Umbilical cord (tissue), 2 donors: ENCODE results near the gene ZNF652. TPM values are rescaled to one million over a fixed set of nuclear protein-coding genes. Genes with fewer than 3 reads are reported as not detected.
"Not testable (repeated sequence)": the region's sequence is repeated elsewhere in the genome, so short reads cannot be mapped to it uniquely, and the experiment has no call there.

Experiments used
- DNase-seq: peaks from one replicate; pipeline ENCODE4 v3.0.0-alpha.2; 2015; ENCODE audit warnings: low spot score
- total RNA-seq: library from RNA; depleted of rRNA; stranded (reverse); fragments of >200 nt; gene quantifications from one replicate; pipeline ENCODE4 v1.2.3, GENCODE V29; 2014; ENCODE audit warnings: low replicate concordance; ENCODE audit not compliant: insufficient read depth

ZNF652 gene
- total RNA-seq: 16.6 TPM

DNA sequence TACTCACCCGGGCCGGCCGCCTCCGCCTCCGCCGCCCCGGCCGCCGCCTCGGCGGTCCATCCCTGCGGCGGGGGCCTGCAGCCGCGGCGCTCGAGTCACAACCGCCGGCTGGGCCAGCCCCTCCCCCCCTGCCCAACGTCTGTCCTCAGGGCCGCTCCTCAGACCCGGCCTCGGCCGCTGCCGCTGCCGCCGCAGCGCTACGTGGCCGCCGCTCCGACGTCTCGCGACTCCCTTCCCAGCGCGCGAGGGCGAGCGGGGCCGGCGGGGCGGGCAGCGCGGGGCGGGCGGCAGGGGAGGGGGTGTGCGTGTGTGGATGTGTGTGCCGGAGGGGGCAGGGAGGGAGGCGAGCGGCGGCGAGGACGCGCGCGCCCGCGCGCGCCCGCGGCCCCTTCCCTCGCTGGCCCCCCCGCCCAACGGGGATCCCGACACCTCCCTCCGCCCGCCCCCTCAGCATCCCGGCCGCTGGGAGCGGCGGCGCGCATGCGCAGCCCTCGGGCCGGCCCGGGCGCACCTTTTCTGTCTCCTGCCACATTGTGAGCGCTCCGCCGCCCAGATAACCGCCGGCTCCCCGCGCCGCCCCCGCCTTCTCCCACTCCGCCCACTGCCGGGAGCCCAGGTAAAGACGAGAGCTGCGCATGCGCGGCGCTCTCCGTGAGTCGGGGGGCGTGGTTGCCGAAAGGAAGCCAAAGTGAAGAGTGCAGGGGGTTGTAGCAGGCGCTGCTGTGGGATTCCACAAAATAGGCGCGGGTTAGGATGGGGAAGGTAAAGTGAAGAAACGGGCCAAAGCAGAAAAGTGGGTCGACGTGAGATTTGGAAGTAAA is at the start of gene ZNF652:
ZNF652 (minus strand) TSS at position 349 of the 821 bp plus-strand sequence. CDS start 44,525 bp downstream, outside the sequence.
- DNase-seq: peak; percentile 94

DNA sequence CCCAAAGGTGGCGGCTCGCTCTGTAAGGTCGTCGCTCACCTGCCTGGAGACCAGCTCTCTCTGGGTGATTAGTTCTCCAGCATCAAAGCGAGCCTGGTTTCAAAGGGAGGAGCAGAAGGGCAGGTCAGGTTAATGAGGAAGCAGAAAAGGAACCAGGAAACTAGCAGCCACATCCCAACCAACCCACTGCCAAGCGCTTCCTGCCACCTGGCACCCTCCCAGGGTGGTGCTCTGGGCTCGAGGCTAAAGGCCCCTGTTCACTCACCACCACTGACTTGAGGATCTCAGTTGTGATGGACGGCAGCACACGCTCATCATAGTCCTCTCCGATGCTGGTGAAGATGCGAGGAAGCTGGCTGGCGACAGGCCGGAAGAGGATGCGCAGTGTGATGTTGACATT is 47.0 kb upstream of the ZNF652 start:
- no peak for DNase-seq

DNA sequence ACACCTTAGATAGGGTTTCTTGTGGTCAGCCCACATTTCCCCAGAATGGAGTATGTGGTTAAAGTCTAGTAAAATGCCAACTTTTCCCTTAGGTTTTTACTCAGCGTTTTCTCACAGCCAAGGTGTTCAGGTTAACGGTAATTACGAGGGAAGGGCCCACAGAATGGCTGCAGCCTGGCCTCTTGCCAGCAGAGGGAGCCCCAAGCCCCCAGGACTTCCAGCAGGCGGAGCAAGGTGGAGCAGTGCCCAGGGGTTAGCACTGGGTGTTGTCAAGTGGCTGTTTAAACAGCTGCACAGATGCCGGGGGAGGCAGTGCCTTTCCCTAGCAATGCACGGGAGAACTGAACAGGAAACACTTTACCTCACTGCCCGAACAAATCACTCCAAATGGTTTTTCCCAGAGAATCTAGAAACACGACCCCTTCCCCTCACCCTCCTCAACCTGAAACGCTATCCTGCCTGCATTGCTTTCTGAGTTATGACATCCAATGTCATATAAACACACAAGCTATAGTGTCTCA is 46.0 kb upstream of the ZNF652 start:
- peak; percentile 72 for DNase-seq

DNA sequence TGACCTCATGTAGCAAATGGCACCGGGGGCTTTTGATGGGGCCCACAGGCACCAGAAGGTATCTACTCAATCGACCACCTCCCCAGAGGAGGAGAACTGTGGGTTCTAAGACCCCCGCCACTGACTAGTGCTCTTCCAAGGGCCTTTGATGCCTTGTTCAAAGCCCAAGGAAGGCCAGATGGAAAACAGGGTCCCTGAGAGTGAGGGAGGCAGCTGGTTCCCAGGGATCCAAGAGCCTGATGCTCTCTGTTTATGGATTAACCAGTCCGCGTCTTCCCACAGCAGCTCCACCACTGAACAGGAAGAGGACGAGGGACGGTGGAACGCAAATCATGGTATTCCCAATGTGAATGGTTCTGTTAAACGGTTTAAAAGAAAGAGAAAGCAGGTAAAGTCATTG is 45.0 kb upstream of the ZNF652 start:
- DNase-seq: no peak

DNA sequence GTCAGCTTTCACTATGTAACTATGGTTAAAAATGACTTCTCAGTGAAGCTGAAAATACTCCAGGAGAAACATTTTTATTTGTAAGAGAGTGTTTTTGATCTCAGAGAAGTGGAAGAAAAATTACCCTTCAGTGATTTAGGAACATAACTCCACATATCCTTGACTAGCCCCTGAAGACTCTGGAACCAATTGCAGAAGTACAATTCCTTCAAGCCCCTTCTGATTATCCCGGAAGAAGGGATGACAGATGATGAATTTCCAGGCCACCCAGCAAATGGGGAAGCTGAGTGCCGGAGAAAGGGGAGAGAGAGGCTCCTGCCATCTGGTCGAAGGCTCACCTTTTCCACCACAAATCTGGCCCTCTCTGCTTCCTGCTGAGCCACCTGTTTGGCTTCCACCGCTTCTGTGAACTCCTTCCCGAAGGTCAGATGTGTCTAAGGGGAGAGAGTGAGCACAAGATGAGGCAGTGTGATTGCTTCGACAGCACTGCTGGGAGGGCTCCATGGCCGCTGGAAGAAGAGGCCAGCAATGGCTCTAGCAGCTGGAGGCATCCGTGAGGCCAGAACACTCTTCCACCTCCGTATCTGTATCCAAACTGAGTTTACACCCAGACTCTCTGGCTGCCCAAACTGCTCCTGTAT is 44.5 kb upstream of the ZNF652 start:
- DNase-seq: no peak

DNA sequence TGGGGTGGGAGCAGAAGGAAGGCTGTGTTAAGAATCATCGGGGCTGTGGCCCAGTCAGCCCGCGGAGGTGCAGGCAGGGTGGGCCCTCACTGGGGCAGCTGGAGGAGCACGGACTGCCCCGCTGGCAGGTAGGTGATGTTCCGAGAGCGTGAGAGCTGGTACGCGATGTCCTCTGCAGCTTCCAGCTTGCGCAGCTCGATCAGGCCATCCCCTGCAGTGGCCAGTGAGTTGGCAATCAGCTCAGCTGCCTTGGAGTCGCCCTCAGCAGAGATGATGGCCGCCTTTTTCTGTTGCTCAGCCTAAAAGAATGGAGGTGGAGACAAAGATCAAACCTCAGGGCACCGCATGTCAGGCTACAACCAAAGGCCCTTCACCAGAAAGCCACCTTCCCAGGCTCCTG is 42.9 kb upstream of the ZNF652 start:
- no peak for DNase-seq

DNA sequence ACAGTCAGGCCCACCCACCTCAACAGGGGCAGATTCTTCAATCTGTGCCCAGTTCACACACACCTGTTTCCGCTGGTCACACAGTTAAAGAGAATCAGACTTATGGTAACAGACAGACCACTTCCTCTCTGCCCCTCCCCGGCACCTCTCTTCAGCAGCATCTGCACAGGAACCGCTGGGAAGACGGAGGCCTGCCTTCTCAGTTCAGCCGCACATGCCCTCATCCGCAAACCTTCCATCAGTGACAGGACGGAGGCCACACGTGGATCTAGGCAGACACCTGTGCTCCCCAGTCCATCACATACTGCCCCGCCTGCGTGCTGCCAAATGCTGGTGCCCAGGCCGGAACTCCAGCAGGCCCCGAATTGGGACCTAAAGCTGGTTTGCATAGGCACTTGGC is 42.3 kb upstream of the ZNF652 start:
- no peak for DNase-seq

DNA sequence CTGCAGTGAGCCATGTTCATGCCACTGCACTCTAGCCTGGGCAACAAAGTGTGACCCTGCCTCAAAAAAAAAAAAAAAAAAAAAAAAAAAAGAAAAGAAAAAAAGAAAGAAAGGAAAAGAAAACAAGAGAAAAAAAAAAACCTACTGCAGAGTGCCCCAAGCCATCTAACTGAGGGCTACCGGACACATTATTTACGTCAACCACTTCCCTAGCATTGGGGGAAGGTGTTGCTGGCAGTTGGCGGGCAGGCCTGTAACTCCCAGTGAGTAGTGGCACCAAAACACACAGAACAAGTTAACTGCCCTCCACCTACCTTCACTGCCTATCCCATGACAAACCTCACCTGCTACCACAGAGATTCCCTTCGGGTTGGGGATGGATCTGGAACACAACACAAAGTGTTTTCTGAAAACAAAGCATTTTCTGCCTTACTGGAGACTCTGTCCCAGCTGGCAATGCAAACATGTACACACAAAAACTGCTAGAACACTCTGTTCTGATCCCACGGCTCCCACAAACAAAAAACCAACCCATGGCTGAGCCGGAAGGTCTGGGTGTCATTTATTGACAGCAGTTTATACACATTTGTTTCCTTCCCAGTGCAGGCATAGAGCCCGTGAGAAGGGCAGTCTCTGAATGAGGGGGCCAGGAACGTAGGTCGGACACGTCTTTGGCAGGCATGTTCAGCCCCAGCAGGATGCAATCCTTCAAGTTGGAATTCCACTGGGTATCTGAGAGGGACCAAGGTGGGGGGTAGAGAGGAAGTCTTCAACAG is 41.7 kb upstream of the ZNF652 start:
- DNase-seq: no peak

DNA sequence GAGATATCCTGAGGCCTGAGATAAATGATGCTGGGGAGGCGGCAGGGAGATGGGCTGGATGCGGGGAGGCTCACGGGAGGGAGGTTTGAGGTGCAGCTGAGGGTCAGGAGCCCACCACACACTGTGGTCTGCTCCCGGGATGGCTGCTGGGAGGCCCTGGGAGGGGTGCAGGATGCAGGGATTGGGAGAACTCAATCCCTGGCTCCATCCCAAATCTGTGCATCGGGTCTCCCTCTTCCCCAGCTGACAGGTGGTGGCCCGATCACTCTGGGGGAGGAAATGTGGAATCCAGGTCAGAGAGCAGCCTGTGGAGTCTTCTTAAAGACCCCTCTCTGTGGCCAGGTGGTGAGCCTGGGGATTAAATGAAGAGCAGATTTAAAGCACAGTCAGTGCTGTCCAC is 40.7 kb upstream of the ZNF652 start:
- DNase-seq: no peak

DNA sequence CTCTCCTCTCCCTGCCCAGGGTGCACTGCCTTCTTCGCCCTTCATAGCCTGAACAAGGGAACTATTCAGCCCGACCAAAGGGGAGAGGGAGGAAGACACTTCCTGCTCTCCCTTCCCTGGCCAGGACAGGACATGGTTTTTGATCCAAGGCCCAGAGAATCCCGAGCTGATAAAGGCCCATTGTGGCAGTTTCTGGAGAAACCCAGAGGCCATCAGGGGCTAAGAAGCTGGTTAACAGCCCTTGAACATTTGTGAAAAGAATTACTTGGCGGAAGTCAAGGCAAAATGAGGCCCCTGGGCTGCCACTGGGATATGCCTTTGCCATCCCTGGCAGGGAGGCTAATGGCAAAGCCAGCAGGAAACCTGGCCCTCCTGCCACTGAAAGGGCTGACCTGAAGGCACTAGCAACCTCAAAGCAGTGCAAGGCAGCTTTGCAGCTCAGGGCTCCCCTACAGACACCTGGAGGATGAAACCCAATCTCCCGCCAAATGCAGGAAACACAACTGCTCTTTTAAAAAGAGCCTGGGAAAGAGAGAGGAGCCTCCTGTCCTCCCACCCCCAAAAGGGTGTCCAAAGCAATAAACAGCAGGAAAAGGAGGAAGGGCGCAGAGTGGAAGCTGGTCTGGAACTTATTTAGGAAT is 40.0 kb upstream of the ZNF652 start:
- DNase-seq: no peak

DNA sequence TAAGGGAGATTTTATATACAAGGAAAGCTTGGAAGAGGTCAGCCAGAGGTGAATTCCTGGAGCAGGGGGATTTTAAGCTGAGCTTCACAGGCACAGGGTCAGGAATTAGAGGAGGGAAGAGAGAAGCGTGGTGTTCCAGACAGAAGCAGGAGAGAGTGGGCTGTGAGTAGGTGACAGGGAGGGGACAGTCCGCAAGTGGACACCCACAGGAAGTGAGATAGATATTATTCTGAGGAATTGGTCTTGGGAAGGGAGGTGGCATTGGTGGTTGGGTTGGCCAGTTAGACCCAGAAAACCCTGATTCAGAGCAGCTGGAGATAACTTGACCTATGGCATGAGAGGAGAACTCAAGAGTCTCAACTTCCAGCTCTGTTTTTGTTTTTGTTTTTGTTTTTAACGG is 37.9 kb upstream of the ZNF652 start:
- DNase-seq: peak; percentile 21

DNA sequence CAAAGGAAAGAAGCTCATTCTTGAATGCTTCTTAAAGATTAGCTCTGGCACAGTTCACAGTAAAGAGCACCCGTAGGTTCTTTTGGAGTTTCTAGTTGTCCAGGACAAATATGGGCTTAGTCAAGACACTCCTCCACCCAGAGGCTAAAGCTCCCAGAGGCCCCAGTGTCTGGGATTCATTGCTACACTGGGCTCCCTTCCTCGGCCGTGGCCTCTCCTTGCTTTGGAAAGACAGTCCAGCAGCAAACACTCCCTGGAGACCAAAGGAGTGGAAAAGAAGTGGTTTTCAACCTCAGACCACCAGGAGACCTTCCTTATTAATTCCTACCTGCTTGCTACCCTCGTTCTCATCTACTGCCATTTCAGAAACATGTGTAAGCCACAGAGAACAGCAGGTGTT is 35.5 kb upstream of the ZNF652 start:
- no peak for DNase-seq

DNA sequence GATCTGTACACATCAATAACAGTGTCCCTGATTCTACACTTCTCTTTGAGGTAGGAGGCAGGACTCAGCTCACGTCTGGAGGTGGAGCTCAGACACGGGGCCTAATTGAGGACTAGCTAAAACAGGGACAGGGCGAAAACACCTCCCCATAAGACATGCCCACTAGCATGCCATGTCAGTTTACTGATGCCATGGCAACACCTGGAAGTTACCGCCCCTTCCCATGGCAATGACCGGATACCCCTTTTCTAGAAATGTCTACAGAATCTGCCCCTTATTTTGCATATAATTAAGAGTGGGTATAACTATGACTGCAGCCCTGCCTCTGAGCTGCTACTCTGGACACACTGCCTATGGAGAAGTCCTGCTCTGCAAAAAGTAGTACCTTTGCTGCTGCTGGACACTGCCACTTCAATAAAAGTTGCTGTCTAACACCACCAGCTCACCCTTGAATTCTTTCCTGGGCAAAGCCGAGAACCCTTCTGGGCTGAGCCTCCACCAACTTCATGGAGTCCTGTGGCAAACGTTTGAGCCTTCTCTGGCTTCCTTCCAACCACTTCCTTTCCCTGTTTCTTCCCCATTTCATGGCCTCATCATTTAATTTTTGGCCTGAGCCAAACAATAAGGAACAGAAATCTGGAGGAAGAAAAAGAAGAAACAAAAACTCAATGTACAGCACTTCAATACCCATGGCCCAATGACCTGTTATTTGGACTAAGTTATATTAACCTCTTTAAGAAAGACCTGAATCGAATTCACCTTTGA is 31.6 kb upstream of the ZNF652 start:
- no peak for DNase-seq

DNA sequence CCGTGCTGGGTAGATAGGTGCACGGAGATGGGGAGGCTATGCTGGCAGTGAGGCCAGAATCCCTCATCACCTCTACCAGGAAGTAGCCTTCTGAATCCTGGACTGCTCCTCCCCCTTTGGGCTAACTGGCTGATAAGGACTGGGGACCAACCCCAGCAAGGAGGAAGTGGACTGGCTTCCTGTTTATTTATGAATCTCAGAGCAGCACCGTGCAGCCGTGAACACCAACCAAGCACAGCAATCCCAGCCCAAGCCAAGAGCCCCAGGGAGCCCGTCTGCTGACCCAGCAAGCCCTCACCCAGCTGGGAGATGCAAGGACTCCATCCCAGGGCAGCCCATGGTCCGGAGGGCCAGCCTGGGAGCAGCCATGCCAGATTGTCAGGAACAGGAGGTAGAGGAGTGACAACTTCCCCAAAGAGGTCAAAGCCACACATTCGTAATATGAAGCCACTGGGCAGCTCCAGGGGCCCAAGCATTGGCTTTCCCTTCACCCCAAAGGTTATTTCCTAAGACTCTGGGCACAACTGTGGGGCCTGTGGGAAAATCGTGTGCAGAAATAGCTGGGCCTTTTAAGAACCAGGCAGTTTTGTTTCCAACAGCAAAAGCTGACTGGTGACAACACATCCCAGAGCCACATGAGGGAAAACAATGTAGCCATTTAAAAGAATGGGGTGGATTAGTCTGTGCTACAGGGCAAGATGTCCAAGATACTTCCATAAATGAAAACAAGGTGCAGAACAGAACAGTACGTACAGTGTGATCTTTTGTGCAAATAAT is 28.7 kb upstream of the ZNF652 start:
- DNase-seq: no peak

DNA sequence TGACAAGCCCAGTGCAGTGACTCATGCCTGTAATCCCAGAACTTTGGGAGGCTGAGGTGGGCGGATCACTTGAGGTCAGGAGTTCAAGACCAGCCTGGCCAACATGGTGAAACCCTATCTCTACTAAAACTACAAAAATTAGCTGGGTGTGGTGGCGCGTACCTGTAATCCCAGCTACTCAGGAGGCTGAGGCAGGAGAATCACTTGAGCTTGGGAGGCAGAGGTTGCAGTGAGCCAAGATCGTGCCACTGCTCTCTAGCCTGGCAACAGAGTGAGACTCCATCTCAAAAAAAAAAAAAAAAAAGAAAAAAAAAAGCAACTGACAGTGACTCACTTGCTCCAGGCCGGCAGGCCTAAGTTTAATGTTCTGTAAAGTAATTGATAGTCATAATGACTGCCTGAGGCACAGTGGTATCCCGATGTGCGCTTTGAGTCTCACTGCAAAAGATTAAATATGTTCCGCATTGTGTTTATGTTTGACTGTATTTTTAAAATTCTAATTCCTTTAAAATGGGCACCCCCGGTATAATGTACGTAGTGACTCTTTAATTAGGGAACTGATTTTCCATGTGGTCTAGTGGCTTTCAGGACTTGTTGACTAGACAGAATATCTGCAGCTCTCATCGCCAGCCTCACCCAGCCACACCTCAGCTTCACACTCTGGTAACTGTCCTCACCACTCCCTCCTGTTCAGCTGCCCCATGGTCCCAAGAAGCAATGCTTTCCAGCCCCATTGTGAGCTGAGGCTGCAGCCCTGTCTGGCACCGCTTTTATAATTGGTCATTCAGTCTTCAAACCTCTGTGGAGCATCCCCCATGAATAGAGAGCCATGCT is 27.7 kb upstream of the ZNF652 start:
- DNase-seq: not testable (repeated sequence)

DNA sequence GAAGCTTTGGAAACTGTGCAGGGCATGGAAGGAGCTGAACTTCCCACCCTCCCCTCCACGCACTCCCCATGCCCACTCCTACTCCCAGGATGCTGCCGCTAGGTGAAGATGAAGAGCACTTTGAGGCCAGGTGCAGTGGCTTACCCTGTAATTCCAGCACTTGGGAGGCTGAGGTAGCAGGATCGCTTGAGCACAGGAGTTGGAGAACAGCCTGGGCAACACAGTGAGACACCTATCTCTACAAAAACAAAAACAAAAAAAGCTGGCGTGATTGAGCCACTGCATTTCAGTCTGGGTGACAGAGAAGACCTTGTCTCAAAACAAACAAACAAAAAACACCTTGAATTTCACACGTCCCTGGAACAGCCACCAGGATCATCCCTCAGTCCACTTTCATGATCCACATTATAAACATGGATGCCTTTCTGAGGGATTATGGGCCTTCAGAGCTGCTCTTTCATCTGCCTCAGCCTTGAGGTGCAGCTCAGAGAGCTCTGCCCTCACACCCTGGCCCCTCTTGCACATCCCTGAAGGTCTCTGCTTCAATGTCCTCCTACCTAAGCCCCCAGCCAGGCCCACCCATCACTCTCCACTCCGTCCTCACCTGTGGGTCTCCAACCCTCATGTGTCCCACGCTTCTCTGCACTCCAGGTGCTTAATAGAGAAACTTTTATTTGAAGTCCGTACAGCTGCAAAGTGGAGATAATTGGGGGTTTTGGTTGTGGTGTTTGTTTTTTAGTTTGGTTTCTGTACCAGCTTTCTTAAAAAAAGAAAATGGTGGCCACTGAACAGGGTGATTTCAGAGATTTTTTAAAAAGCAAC is 26.9 kb upstream of the ZNF652 start:
- DNase-seq: no peak

DNA sequence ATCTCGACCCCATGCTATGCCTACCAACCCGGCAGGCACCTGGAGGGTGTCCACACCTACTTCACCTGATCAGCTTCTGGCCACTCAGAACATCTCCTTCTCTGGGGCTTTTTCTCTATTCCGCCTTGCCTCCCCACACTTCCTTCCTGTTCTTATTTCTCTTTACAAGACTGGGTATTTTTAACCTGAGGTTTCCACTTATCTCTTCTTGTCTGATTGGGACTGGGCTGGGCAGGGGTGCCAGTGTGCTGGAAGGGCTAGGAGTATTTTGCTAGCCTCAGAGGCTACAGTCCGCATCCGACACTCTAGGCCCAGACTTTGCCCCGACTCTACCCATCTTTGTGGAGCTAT is 26.2 kb upstream of the ZNF652 start:
- DNase-seq: no peak

DNA sequence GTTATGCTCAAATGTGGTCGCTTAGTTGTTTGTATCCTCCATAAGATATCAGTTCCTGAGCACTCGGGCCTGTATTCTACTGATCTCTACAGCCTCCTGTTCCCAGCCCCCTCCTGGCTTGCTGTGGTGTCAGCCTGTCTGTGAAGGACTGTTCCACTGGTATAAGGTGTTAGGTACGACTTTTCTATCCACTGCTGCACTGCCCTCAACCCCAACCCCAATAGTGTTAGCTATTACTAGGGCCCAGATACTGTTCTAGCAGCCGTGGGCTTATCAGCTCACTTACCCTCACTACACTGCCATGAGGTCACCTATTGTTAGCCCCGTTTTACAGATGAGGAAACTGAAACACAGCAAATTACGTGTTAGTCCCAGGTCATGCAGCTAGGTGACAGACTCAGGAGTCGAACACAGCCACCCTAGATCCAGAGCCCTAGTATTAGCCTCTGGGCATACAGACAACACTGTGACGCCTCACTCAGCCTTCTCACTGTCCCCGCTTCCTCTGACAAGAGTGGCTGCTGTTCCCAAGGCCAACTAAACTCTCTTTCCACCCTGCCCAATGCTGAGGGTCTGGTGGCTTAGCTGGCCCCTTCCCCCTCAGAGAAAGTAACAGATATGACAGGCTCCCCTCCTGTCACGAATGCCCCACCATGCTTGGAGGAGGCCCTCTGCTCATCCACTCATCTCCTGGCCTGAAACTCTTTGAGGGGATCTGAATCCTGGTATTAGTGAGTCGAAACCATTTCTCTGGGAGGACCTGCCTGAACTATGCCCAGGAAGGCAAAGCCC is 25.6 kb upstream of the ZNF652 start:
- no peak for DNase-seq
